Neural progenitor cell (in vitro differentiated cells): ENCODE measurements around the gene TNFAIP6.
"Not testable (repeated sequence)": the region's sequence is repeated elsewhere in the genome, so short reads cannot be mapped to it uniquely, and the experiment has no call there.

ENCODE experiments used
- CTCF ChIP-seq: fragments of 200-600 bp; sonication (generic); IDR thresholded peaks from 2 replicates; pipeline ENCODE4 v1.5.1; 2017; ENCODE audit warnings: antibody characterized with exemption, mild to moderate bottlenecking
- EZH2 ChIP-seq: fragments of 200-600 bp; sonication (generic); IDR thresholded peaks from 2 replicates; pipeline ENCODE4 v1.6.1; 2017; ENCODE audit warnings: antibody characterized with exemption, mild to moderate bottlenecking, moderate library complexity

DNA sequence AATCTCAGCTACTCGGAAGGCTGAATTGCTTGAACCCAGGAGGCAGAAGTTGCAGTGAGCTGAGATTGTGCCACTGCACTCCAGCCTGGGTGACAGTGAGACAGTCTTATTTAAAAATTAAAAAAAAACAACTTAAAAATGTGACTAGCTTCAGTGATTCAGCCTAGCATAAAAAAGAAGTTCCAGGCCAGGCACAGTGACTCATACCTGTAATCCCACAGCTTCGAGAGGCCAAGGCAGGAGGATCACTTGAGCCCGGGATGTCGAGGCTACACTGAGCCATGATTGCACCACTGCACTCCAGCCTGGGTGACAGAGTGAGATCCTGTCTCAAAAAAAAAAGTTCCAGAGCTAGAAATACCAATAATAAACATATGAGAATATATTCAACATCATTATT, 13.2 kb upstream of the TNFAIP6 start:
- TF ChIP-seq CTCF, EZH2: not testable (repeated sequence)
